NCI-H2107 treated with DMSO at 0.1 percent for 48 hours (cell line): ENCODE measurements around the gene NKAIN1.
"Not testable (repeated sequence)": the region's sequence is repeated elsewhere in the genome, so short reads cannot be mapped to it uniquely, and the experiment has no call there.

Source experiments
- DNase-seq: peaks from one replicate; lab custom pipeline; 2025; ENCODE audit not compliant: unreplicated experiment; lab: John Stamatoyannopoulos, UW

NKAIN1 gene

DNA sequence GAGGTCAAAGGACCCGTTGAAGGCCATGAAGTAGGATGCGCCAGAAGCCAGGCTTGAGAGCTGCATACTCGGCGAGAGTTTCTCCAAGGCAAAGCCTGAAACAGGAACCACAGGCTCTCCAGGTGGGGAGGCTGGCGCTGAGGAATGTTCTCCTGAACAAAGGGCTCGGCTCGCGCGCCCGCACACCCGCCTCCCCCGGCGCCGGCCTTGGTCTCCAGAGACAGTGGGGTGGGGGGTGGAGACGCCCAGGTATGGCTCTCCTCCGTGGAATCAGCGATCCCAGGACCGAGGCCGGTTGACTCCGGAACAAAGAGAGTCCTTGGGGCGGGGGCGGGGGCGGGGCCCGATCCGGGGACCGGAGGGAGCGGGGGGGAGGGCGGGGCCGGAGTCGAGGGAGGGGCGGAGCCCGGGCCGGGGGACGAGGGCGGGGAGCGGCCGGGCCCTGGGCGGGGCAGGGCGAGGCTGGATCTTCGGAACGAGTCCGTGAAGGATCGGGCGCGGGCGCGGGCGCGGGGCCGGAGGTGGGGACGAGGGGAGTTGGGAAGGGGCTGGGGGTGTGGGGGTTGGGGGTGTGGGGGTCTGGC is 85.0 kb downstream of the NKAIN1 start:
- DNase-seq: peak; percentile 95

- DNase-seq: no peak
Observed at GRCh38 chr1:31154000-31154631, 85.6 kb downstream of the NKAIN1 start.

DNA sequence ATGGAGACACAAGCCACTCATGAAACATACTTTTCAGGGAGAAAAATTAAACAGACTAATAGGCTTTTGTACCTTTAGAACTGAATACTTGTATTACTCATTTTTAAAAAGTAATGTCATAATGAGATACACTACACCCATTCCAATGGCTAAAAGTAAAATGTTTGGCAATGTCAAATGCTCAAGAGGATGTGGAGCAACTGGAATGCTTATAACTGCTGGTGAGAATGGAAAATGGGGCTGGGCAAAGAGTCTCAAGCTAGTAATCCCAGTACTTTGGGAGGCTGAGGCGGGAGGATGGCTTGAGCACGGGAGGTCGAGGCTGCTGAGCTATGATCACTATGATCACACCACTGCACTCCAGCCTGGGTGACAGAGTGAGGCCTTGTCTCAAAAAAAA is 86.3 kb downstream of the NKAIN1 start:
- no peak for DNase-seq

DNA sequence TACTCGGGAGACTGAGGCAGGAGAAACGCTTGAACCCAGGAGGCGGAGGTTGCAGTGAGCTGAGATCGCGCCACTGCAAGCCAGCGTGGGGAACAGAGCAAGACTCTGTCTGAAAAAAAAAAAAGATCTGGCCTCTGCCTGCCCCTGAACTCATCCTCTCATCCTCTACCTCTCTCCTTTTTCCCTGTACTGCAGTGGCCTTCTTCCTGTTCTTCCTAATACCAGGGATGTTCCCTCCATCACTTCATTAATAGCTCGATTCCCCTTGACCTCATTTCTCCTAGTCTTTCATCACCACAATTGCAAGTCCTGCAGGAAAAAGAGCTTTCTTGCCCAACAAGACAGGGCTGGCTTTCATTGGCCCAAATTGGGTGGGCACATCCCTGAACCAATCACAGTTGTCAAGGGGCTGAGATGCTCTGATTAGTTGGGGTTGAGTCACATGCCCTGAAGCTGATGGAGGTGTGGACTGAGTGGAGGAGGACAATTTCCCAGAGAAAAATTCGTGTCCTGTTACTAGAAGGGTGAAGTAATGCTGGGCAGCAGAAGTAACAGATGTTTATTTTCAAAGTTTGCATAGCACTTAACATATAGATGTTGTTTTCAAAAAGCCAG is 87.4 kb downstream of the NKAIN1 start:
- DNase-seq: no peak

DNA sequence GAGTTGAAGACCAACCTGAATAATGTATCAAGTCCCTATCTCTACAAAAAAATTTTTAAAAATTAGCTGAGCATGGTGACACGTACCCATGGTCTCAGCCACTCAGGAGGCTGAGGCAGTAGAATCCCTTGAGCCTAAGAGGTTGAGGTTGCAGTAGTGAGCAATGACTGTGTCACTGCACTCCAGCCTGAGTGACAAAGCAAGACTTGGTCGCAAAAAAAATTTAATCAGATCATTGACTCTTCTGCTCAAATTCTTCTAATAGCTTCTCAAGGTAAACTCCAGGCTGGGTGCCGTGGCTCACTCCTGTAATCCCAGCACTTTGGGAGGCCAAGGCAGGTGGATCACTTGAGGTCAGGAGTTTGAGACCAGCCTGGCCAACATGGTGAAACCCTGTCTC is 88.3 kb downstream of the NKAIN1 start:
- no peak for DNase-seq

DNA sequence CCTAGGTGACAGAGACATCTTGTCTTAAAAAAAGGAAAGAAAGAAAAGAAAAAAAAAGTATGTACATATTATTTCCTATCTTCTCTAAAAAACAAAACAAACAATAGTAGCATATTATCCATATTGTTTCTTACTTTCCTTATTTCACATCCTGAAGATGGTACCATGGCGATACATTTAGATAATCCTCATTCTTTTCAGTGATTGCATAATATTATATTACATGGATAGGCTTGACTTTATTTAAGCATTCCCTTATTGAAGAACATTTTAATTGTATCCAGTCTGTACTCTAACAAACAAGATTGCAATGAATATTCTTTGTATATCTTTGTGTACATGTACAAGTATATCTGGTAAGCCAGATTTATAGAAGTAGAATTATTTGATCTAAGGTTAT is 91.3 kb downstream of the NKAIN1 start:
- no peak for DNase-seq

- no peak for DNase-seq
Observed at GRCh38 chr1:31145648-31146047, 94.0 kb downstream of the NKAIN1 start.

DNA sequence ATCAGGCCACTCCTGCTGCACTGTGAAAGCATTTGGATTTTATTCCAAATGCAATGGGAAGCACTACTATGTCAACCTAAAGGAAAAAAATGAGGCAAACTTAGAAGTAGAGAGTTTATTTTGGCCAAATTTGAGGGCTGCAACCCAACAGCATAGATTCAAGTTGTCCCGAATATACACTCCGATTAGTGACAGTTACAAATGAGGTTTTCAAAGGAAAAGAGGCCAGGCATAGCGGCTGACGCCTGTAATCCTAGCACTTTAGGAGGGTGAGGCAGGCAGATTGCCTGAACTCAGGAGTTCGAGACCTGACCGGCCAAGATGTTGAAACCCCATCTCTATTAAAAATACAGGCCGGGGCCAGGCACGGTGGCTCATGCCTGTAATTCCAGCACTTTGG is 95.2 kb downstream of the NKAIN1 start:
- no peak for DNase-seq

DNA sequence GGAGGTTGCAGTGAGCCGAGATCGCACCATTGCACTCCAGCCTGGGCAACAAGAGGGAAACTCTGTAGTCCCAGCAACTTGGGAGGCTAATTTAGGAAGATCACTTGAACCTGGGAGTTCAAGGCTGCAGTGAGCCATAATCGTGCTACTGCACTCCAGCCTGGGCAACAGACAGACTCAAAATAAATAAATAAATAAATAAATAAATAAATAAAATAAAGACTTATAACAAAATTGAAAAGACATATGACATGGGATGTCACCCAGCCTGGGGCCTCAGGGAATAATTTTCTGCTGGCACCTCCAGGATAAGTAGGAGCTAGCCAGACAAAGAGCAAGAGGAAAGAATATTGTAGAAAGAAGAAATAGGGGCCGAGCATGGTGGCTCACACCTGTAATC is 96.2 kb downstream of the NKAIN1 start:
- no peak for DNase-seq

- DNase-seq: no peak
Observed at GRCh38 chr1:31142406-31142805, 97.3 kb downstream of the NKAIN1 start.

GRCh38 chr1:31140299-31140698 is 99.4 kb downstream of the NKAIN1 start:
- no peak for DNase-seq

DNA sequence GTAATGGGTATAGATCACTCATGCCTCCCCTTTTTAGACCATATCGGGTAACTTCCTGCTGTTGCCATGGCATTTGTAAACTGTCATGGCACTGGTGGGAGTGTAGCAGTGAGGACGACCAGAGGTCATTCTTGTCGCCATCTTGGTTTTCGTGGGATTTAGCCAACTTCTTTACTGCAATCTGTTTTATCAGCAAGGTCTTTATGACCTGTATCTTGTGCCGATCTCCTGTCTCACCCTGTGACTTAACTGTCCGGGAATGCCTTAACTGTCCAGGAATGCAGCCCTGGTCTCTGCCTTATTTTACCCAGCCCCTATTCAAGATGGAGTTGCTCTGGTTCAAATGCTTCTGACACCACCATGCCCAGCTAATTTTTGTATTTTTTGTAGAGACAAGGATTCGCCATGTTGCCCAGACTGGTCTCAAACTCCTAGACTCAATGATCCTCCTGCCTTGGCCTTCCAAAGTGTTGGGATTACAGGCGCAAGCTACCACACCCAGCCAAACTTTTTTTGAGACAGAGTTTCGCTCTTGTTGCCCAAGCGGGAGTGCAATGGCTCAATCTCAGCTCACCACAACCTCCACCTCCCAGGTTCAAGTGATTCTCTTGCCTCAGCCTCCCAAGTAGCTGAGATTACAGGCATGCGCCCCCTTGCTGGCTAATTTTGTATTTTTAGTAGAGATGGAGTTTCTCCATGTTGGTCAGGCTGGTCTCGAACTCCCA is 100.7 kb downstream of the NKAIN1 start:
- DNase-seq: not testable (repeated sequence)

GRCh38 chr1:31137873-31138272 is 101.8 kb downstream of the NKAIN1 start:
- not testable (repeated sequence) for DNase-seq

- DNase-seq: no peak
Observed at GRCh38 chr1:31135973-31136600, 103.6 kb downstream of the NKAIN1 start.

GRCh38 chr1:31133368-31133767 is 106.3 kb downstream of the NKAIN1 start:
- no peak for DNase-seq
